GM21367 (cell line): ENCODE data around the gene DYNC2LI1.

Source experiments
- ATAC-seq: cut with Tn5 transposase; IDR thresholded peaks from one replicate; pipeline ENCODE4 v1.9.1; 2021; ENCODE audit not compliant: unreplicated experiment

The DYNC2LI1 gene

GRCh38 chr2:43762286-43762685 is 11.6 kb upstream of the DYNC2LI1 start:
- ATAC-seq = no peak

GRCh38 chr2:43763091-43763490 is 10.7 kb upstream of the DYNC2LI1 start:
- ATAC-seq = no peak

- ATAC-seq = no peak
Measured at GRCh38 chr2:43764086-43764705, 9.6 kb upstream of the DYNC2LI1 start.

- no peak for ATAC-seq
Measured at GRCh38 chr2:43766006-43766405, 7.8 kb upstream of the DYNC2LI1 start.

GRCh38 chr2:43774617-43775016 is 778 bp downstream of the DYNC2LI1 start:
- ATAC-seq = no peak

- no peak for ATAC-seq
Measured at GRCh38 chr2:43776324-43776723, 2.5 kb downstream of the DYNC2LI1 start.

- ATAC-seq = no peak
Measured at GRCh38 chr2:43777306-43777926, 3.6 kb downstream of the DYNC2LI1 start.

GRCh38 chr2:43778233-43778632 is 4.4 kb downstream of the DYNC2LI1 start:
- no peak for ATAC-seq

GRCh38 chr2:43787895-43788294 is 14.1 kb downstream of the DYNC2LI1 start:
- no peak for ATAC-seq

GRCh38 chr2:43788646-43789045 is 14.8 kb downstream of the DYNC2LI1 start:
- ATAC-seq = no peak

GRCh38 chr2:43790147-43790546 is 16.3 kb downstream of the DYNC2LI1 start:
- no peak for ATAC-seq

GRCh38 chr2:43791035-43791765 is 17.4 kb downstream of the DYNC2LI1 start:
- no peak for ATAC-seq

GRCh38 chr2:43792653-43793052 is 18.8 kb downstream of the DYNC2LI1 start:
- ATAC-seq = no peak

GRCh38 chr2:43794956-43795355 is 21.1 kb downstream of the DYNC2LI1 start:
- no peak for ATAC-seq

- no peak for ATAC-seq
Measured at GRCh38 chr2:43796206-43796605, 22.4 kb downstream of the DYNC2LI1 start.

GRCh38 chr2:43798300-43798699 is 24.5 kb downstream of the DYNC2LI1 start:
- no peak for ATAC-seq

- no peak for ATAC-seq
Measured at GRCh38 chr2:43800894-43801293, 27.1 kb downstream of the DYNC2LI1 start.

- no peak for ATAC-seq
Measured at GRCh38 chr2:43802135-43802534, 28.3 kb downstream of the DYNC2LI1 start.

GRCh38 chr2:43803113-43803512 is 29.3 kb downstream of the DYNC2LI1 start:
- no peak for ATAC-seq

GRCh38 chr2:43806719-43807031 is 32.8 kb downstream of the DYNC2LI1 start:
- no peak for ATAC-seq

GRCh38 chr2:43810452-43810851 is 36.6 kb downstream of the DYNC2LI1 start:
- no peak for ATAC-seq

- no peak for ATAC-seq
Measured at GRCh38 chr2:43810888-43811287, 37.0 kb downstream of the DYNC2LI1 start.
